HG03460 (cell line): Measurements from ENCODE around the gene PABPN1L.

Source experiments
- ATAC-seq: cut with Tn5 transposase; IDR thresholded peaks from one replicate; pipeline ENCODE4 v1.9.1; 2021; ENCODE audit not compliant: unreplicated experiment

PABPN1L gene

GRCh38 chr16:88814144-88814502 lies 52.3 kb downstream of the PABPN1L start:
- ATAC-seq: no peak
